HG02571 (cell line): ENCODE results near the gene PREP.
"Not testable (repeated sequence)": the region's sequence is repeated elsewhere in the genome, so short reads cannot be mapped to it uniquely, and the experiment has no call there.

Experiments
- ATAC-seq: cut with Tn5 transposase; IDR thresholded peaks from one replicate; pipeline ENCODE4 v1.9.1; 2021; ENCODE audit warnings: mild to moderate bottlenecking, moderate library complexity; ENCODE audit not compliant: unreplicated experiment

Gene PREP

DNA sequence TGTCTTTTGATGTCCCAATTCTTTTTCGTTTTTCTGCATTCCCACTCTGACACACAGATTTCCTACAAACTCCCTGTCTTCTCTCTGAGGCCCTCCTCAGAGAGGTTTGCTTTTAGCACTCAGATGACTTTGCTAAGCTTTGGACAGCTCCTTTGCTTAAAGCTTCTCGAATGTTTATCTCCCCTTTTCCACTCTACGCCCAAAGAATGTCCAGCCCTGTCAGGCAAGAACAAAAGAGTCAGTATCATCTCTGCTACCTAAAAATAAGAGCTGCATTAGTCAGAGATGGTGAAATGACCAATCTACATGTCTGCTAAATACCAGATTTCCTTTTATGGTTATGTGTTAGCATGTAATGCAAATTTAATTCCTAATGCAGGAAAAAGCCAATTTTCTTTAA lies 56.8 kb downstream of the PREP start:
- no peak for ATAC-seq

GRCh38 chr6:105345506-105345905 lies 57.4 kb downstream of the PREP start:
- ATAC-seq = no peak

DNA sequence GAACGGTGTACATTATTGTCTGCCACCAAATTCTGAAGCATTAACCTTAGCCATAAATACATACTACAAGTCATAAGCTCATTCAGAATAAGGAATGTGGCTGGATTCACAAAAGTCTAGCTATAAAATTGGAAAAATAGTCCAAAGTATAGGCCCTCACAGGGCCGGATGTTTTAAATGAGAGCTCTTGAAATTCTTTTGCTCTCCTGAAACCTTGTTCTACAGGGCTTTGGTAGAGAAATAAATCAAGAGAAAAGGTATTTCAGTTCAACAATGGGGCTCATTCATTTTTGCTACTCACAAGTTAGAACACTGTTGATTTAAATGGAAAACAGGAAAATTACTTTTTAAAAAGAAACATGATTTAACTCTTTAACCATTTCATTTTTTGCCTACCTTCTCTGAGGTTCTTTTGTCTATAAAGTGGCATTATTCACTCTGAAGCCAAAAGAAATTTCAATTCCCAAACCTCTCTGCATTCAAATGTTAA lies 58.0 kb downstream of the PREP start:
- ATAC-seq = no peak

DNA sequence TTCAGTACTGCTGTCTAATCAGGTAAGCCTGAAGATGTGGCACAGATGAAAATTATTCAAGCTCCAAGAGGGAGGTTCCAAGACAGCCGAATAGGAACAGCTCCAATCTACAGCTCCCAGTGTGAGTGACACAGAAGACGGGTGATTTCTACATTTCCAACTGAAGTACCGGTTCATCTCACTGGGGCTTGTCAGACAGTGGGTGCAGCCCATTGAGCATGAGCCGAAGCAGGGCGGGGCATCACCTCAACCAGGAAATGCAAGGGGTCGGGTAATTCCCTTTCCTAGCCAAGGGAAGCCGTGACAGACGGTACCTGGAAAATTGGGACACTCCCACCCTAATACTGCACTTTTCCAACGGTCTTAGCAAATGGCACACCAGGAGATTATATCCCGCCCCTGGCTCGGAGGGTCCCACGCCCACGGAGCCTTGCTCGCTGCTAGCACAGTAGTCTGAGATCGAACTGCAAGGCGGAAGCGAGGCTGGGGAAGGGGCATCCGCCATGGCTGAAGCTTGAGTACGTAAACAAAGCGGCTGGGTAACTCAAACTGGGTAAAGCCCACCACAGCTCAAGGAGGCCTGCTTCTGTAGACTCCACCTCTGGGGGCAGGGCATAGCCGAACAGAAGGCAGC lies 64.4 kb downstream of the PREP start:
- not testable (repeated sequence) for ATAC-seq

DNA sequence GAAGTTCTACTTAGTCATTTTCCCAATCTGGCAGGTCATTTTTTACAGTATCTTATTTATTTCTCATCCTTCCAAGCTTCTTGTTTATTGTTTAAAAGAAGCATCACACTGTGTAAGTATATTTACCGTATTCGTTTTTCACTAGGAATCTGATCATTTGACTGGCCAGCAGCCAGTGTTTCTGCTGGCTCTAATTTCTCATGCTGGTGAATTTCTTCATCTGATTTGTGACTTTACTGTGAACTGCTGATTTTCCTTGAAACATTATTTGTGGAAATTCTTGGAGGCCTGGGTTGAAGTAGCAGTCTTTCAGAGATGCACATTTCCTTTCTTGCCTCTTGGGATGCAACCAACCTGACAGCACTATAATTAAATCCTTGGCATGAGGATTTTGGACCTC lies 65.9 kb downstream of the PREP start:
- ATAC-seq = no peak

DNA sequence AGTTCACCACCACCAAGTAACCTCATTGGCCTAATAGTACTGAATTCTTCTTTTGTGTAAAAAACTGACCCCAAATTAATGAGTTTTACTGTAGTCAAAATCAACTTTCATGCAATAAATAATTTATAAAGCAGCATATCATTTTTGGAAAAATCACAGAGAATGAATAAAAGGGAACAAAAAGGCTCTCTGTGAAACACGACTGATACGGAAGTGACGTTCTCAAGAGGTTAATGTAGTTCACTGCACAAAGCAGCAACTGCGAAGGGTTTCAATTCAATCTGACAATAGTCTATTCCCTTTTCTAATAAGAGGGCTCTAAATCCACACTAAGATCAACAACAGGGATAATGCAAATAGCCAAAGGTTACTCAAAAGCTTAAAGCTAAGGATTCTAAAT lies 70.3 kb downstream of the PREP start:
- ATAC-seq = no peak

- ATAC-seq = no peak
These were observed 71.0 kb downstream of the PREP start for GRCh38 chr6:105331927-105332326.

- no peak for ATAC-seq
These were observed 72.0 kb downstream of the PREP start for GRCh38 chr6:105330913-105331312.

DNA sequence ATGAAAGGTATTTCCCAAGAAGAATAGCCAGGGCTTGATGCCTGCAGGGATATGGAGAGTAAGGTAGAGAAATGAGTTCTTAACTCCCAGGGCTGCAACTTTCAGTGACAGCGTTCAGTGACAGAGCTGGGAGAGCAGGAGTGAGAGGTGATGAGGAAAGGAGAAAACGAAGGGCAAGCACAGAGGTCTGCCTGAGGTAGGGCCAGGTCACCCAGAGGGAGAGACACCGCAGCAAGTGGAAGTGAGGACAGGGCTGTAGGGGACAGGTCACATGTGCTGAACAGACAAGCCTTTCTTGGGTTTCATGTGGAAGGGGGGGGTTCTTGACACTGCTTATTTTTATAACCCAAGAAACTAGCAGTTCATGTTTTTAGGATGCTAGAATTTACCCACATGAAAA lies 72.5 kb downstream of the PREP start:
- no peak for ATAC-seq

- ATAC-seq = no peak
These were observed 75.8 kb downstream of the PREP start for GRCh38 chr6:105326833-105327770.

- no peak for ATAC-seq
These were observed 76.7 kb downstream of the PREP start for GRCh38 chr6:105326216-105326615.

- no peak for ATAC-seq
These were observed 78.4 kb downstream of the PREP start for GRCh38 chr6:105324386-105324950.

GRCh38 chr6:105322499-105323225 lies 80.2 kb downstream of the PREP start:
- ATAC-seq = no peak

- no peak for ATAC-seq
These were observed 81.2 kb downstream of the PREP start for GRCh38 chr6:105321728-105322127.

GRCh38 chr6:105321207-105321606 lies 81.7 kb downstream of the PREP start:
- ATAC-seq = no peak

DNA sequence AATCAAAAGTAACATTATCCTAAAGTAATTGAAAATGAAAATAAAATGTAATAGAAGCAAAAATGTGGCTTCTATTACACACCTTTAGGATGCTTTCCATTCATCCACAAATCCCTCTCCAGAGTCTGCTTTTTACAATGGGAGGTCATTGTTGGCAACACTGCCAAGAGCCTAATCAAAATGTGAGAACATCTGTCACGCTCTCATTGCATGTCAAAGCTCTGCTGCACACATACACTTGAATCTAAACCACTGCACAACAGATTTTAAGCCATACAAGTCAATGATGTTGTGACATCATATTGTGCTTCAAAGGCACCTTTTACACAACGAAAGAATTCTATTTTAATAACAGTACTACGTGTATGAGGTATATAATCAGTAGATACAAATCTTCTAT lies 82.1 kb downstream of the PREP start:
- ATAC-seq = no peak

DNA sequence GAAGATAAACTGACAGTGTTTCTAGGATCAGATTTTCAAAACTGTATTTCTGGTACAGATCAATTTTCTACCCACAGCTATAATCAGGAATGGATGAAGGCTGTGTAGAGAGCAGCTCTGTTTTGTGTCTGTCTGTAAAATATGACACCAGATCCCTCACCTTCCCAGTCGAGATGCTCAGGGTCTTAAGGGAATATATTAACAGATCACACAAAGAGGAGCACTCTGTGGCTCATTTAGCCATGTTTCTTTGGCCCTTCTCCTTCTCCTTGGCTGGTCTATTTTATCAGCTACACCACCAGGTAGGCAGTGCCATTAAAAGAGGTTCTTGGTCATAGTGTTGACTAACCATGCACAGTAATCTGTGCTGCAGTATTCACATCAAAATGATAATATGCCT lies 82.6 kb downstream of the PREP start:
- ATAC-seq = no peak

DNA sequence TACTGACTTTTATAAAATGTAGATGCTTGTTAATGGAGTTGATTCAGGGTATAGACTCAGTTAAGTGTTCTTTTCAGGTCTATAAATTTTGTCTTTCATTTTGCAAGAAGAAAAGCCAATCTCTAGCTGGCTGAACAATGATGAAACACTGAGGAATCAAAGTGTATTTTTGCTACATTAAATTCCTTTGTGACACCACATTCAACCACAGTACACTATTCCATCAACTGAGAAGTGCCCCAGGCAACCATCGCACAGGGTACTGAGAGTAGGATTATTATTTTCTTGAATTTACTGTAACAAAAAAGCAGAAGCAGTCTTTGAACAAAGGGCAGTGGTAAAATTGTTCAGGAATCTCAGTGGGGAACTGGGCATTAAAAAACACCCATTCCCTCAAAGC lies 83.6 kb downstream of the PREP start:
- no peak for ATAC-seq

GRCh38 chr6:105318660-105319059 lies 84.2 kb downstream of the PREP start:
- no peak for ATAC-seq

DNA sequence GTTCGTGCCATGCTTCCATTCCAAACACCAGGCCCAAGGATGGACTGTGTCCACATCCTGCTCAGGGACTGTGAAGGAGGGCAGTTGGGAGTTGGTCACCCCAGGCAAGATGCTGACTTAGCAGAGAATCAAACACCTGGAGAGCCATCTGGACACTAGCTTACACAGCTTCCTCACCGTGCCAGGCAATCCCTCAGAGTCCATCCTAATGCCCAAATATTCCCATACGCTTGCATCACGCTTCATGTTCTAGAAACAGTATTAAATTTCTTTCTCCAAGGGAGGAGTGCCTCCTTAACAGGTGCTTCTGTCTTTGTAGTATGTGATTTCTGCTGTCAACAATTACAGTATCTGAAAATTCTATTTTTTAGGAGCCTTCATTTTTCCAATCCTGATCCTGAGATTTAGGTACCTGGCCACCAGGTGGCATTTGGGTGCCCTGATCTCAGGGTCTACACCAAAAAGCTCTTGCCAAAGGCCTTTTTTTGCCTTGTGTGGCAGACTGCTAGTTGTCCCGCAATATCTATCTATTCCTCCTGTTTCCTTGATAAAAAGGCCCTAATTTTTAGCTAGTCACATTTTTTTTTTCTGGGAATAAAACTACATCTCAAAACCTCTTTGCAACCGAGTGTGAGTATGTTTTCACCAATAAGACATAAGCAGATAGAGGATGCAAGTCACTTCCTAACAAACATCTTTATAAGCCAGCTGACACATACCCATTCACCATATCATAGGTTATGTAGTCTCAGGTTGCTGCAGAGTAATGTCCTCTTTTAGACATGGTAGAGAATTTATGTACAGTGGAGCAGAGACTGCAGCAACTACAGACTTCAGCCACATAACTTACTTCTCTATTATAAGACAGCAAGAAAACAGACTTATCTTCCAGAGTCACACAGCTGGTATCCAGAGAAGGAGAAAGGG lies 85.0 kb downstream of the PREP start:
- no peak for ATAC-seq
